Measurements from ENCODE around the gene SCARF2. TPM values are rescaled to one million over a fixed set of nuclear protein-coding genes. Genes with fewer than 3 reads are reported as not detected.
"Not testable (repeated sequence)": the region's sequence is repeated elsewhere in the genome, so short reads cannot be mapped to it uniquely, and the experiment has no call there.

SCARF2 gene, protein sequence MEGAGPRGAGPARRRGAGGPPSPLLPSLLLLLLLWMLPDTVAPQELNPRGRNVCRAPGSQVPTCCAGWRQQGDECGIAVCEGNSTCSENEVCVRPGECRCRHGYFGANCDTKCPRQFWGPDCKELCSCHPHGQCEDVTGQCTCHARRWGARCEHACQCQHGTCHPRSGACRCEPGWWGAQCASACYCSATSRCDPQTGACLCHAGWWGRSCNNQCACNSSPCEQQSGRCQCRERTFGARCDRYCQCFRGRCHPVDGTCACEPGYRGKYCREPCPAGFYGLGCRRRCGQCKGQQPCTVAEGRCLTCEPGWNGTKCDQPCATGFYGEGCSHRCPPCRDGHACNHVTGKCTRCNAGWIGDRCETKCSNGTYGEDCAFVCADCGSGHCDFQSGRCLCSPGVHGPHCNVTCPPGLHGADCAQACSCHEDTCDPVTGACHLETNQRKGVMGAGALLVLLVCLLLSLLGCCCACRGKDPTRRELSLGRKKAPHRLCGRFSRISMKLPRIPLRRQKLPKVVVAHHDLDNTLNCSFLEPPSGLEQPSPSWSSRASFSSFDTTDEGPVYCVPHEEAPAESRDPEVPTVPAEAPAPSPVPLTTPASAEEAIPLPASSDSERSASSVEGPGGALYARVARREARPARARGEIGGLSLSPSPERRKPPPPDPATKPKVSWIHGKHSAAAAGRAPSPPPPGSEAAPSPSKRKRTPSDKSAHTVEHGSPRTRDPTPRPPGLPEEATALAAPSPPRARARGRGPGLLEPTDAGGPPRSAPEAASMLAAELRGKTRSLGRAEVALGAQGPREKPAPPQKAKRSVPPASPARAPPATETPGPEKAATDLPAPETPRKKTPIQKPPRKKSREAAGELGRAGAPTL
- total RNA-seq = 1 to 10 TPM in 1 of 2 experiments, under 1 TPM in 1; 0.76 to 1.2 TPM

DNA sequence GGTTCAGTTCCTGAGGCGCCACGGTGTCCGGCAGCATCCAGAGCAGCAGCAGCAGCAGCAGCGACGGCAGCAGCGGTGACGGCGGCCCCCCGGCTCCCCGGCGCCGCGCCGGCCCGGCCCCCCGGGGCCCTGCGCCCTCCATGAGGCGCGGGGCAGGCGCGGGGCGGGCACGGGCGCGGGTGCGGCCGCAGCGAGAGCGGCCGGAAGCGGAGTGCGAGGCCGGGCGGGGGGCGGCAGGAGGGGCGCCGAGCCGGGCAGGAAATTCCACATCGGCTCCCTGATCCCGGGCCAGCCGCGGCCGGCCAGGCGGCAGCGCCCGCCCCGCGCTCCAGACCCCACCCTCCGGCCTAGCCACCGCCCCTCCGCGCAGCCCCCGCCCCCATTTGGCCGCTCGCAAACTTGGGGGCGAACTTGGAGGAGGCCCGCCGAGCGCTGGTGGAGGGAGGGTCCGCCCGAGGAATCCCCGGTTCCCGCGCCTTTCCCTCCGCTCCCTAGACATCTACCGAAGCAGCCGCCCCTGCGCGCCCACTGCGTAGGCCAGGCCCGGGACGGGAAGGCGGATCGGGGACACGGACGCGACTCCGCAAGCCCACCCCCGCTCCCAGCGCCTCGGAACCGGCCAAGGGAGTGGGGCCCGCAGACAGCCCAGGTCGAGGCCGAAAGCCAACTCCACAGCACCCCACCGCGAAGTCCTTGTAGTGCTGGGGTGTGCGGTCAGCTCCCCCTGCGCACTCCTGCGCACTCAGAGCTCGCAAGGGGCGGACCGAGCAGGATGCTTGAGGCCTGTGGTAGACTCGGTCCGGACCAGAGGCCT lies at the start of gene SCARF2:
TSS of gene SCARF2 (minus strand) at position 213 of the 814 bp plus-strand sequence. CDS start at position 142, 71 bp downstream.
- no peak for DNase-seq
- peaks cover 51% of the 10 kb centered on the region for H3K27me3 Mint-ChIP-seq (ENCODE audit: low read depth)
- ChIA-PET CTCF (no interaction called here), POLR2A (no interaction called here)
- no peak within 1 kb of the TSS for H3K27ac Mint-ChIP-seq
- peaks cover 3% of the 10 kb centered on the region for H3K36me3 Mint-ChIP-seq (ENCODE audit: low read depth)
- peak; percentile 42 for ATAC-seq
- peak within 1 kb of the TSS; percentile 1 for H3K4me3 Mint-ChIP-seq
- H3K9me3 Mint-ChIP-seq (ENCODE audit: insufficient read depth) = no peaks in the 10 kb centered on the region
- peaks cover 16% of the 10 kb centered on the region for H3K4me1 Mint-ChIP-seq (ENCODE audit: low read depth)

DNA sequence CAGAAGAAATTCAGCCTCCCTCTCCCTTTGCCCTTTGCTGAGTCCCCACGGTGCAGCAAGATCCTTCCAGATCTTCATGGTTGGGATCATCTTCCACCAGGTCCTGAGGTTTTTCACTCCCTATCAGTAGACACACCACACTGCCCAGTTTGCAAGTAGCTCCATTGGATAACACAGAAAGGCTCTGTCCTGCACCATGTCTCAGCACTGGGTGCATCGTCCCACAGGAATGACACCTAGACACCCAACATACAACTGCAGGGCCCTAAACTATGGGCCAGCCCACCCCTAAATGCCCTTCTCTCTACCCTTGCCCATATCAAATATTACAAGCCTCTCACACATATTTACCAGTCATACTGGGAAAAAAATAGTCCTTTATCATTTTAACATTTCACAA lies 48.6 kb upstream of the SCARF2 start:
- CTCF ChIA-PET = no interaction called here
- H3K36me3 Mint-ChIP-seq (ENCODE audit: low read depth) = peaks cover 31% of the 10 kb centered on the region
- peaks cover 11% of the 10 kb centered on the region for H3K4me1 Mint-ChIP-seq (ENCODE audit: low read depth)
- no peaks in the 10 kb centered on the region for H3K27me3 Mint-ChIP-seq (ENCODE audit: low read depth)
- ATAC-seq (no peak), DNase-seq (no peak)
- no peak overlapping the region for H3K27ac Mint-ChIP-seq
- POLR2A ChIA-PET = no interaction called here
- no peak overlapping the region for H3K4me3 Mint-ChIP-seq
- no peaks in the 10 kb centered on the region for H3K9me3 Mint-ChIP-seq (ENCODE audit: insufficient read depth)

DNA sequence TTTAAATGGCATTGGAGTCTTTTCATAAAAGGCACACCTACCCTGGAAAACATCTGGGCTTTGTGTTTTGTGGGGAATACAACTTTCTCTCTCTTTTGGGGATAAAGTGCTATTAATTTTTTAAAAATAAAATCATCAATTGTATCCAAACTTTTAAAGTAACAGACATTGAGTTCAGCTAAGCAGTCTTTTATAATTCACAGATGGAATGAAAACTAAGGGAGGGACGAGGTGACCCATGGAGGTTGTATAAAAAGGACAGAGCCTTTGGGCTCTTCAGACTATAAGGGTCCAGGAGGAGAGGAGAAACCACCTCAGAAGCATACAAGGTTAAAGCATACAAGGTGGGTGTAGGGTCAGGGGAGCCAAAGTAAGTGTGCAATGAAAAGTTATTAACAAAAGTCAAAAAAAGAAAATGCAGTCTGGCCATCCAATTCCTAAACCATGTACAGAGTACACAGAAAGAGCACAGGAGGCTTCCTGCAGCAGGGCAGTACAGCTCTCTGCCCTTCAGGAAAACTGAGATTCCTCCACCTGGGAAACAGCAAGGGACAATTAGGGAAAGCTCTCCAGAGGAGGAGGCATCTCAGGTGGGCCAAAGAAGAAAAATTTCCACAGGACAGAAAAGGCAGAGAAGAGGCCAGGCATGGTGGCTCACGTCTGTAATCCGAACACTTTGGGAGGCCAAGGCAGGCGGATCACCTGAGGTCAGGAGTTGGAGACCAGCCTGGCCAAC lies 47.5 kb upstream of the SCARF2 start:
- Mint-ChIP-seq H3K4me1 (ENCODE audit: low read depth) (peaks cover 3% of the 10 kb centered on the region), H3K9me3 (ENCODE audit: insufficient read depth) (no peaks in the 10 kb centered on the region), H3K27me3 (ENCODE audit: low read depth) (no peaks in the 10 kb centered on the region), H3K27ac (no peak overlapping the region), H3K36me3 (ENCODE audit: low read depth) (peaks cover 31% of the 10 kb centered on the region), H3K4me3 (no peak overlapping the region)
- POLR2A ChIA-PET = no interaction called here
- CTCF ChIA-PET = interaction anchor here (1.2 kb wide), 1 partner anchor 67 kb away, joined by 3 read pairs; no protein-coding TSS in a partner anchor
- ATAC-seq (no peak), DNase-seq (no peak)

DNA sequence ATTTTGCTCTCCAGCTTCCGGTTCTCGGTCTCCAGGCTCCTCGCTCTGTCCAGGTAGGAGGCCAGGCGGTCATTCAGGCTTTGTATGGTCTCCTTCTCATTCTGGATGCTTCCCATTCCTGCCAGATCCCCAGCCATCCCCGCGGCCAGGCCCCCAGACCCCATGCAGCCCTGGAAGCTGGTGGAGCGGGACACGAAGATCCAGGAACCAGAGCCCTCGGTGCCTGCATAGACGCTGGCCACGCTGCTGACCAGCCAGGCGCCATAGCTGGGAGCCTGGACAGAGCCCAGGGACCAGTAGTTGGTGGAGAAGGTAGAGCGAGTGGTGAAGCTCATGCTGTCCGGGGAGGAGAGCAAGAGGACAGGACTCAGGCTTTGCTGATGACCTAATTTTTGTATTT lies 46.1 kb upstream of the SCARF2 start:
- Mint-ChIP-seq H3K4me3 (no peak overlapping the region), H3K9me3 (ENCODE audit: insufficient read depth) (no peaks in the 10 kb centered on the region), H3K27ac (no peak overlapping the region), H3K36me3 (ENCODE audit: low read depth) (peaks cover 26% of the 10 kb centered on the region), H3K27me3 (ENCODE audit: low read depth) (no peaks in the 10 kb centered on the region), H3K4me1 (ENCODE audit: low read depth) (peaks cover 6% of the 10 kb centered on the region)
- POLR2A ChIA-PET = interaction anchor here (1.1 kb wide), 1 partner anchor 11 kb away, joined by 3 read pairs; no protein-coding TSS in a partner anchor
- no peak for DNase-seq
- CTCF ChIA-PET = no interaction called here
- no peak for ATAC-seq

DNA sequence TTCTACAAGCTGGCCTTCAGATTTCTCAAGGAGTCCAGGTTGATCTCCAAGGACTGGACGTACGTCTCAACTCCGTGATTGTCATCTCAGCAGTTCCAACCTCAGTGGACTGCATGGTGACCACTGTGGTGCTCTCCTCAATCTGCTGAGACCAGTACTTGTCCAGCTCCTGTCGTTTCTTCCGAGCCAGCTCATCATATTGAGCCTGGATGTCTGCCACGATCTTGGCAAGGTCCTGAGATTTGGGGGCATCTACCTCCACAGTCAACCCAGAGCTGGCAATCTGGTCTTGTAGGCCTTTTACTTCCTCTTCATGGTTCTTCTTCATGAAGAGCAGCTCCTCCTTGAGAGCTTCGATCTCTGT lies 45.5 kb upstream of the SCARF2 start:
- ATAC-seq; H3K4me1 Mint-ChIP-seq (ENCODE audit: low read depth); H3K9me3 Mint-ChIP-seq (ENCODE audit: insufficient read depth); H3K27ac Mint-ChIP-seq; H3K4me3 Mint-ChIP-seq; POLR2A ChIA-PET; DNase-seq; H3K27me3 Mint-ChIP-seq (ENCODE audit: low read depth): not testable (repeated sequence)
- CTCF ChIA-PET = interaction anchor here (0.7 kb wide), 1 partner anchor 19 kb away, joined by 3 read pairs; no protein-coding TSS in a partner anchor
- H3K36me3 Mint-ChIP-seq (ENCODE audit: low read depth) = peaks cover 22% of the 10 kb centered on the region

DNA sequence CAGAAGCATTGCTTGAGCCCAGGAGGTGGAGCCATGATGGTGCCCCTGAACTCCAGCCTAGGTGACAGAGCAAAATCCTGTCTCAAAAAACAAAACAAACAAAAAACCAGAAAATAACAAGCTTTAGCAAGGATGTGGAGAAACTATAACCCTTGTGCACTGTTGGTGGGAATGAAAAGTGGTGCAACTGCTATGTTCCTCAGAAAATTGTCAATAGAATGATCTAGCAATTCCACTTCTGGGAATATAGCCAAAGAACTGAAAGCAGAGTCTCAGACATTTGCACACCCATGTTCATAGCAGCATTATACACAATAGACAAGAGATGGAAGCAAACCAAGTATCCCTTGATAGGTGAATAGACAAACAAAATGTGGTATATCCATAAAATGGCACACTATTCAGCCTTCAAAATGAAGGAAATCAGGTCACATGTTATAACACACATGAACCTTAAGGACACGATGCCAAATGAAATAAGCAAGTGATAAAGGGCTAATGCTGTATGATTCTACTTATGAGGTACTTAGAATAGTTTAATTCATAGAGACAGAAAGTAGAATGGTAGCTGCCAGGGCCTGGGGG lies 42.1 kb upstream of the SCARF2 start:
- CTCF ChIA-PET = interaction anchor here (0.8 to 1.7 kb wide), 2 partner anchors 16 to 62 kb away, joined by 3 to 5 read pairs; no protein-coding TSS in a partner anchor
- Mint-ChIP-seq H3K9me3 (ENCODE audit: insufficient read depth) (no peaks in the 10 kb centered on the region), H3K27me3 (ENCODE audit: low read depth) (no peaks in the 10 kb centered on the region), H3K4me3 (no peak overlapping the region), H3K36me3 (ENCODE audit: low read depth) (peaks cover 14% of the 10 kb centered on the region), H3K4me1 (ENCODE audit: low read depth) (peaks cover 19% of the 10 kb centered on the region), H3K27ac (no peak overlapping the region)
- POLR2A ChIA-PET = no interaction called here
- ATAC-seq (no peak), DNase-seq (no peak)

DNA sequence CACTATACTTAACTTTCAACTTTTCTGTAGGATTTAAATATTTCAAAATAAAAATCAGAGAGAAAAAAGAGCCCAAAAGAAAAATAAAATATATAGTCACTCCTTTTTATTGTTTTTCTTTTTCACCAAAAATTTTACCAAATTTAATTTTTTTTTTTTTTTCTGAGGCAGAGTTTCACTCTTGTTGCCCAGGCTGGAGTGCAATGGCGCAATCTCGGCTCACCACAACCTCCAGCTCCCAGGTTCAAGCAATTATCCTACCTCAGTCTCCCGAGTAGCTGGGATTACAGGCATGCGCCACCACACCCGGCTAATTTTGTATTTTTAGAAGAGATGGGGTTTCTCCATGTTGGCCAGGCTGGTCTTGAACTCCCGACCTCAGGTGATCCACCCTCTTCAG lies 40.4 kb upstream of the SCARF2 start:
- H3K9me3 Mint-ChIP-seq (ENCODE audit: insufficient read depth); ATAC-seq; DNase-seq; H3K4me3 Mint-ChIP-seq; POLR2A ChIA-PET; CTCF ChIA-PET; H3K27me3 Mint-ChIP-seq (ENCODE audit: low read depth); H3K27ac Mint-ChIP-seq; H3K36me3 Mint-ChIP-seq (ENCODE audit: low read depth): not testable (repeated sequence)
- peaks cover 21% of the 10 kb centered on the region for H3K4me1 Mint-ChIP-seq (ENCODE audit: low read depth)

DNA sequence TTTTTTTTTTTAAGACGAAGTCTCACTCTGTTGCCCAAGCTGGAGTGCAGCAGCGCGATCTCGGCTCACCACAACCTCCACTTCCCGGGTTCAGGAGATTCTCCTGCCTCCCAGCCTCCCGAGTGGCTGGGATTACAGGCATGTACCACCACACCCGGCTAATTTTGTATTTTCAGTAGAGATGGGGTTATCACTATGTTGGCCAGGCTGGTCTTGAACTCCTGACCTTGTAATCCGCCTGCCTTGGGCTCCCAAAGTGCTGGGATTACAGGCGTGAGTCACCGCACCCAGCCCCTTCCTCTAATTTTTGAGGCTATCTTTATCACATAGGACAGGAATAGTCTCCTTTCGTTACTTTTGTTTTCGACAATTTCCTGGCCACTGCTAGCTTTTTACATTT lies 37.9 kb upstream of the SCARF2 start:
- CTCF ChIA-PET; H3K27me3 Mint-ChIP-seq (ENCODE audit: low read depth); H3K27ac Mint-ChIP-seq; DNase-seq; H3K9me3 Mint-ChIP-seq (ENCODE audit: insufficient read depth); H3K4me3 Mint-ChIP-seq; ATAC-seq: not testable (repeated sequence)
- POLR2A ChIA-PET = interaction anchor here (1.6 kb wide), 1 partner anchor 19 kb away, joined by 3 read pairs; no protein-coding TSS in a partner anchor
- H3K4me1 Mint-ChIP-seq (ENCODE audit: low read depth) = peaks cover 21% of the 10 kb centered on the region
- peaks cover 10% of the 10 kb centered on the region for H3K36me3 Mint-ChIP-seq (ENCODE audit: low read depth)

DNA sequence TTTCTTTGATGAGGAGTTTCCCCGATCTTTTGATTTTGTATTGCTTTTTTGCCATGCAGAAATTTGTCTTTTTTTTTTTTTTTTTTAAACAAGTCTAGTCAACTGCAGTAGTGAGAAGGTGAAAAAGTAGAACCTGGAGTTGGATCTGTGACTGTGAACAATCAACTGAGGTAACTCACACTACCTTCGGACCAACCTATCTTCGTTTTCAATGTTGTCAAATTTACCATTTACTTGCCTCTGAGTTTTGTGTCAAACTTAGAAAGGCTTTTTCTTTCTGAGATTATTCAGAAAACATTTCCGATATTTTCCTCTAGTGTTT lies 37.5 kb upstream of the SCARF2 start:
- no peak overlapping the region for H3K4me3 Mint-ChIP-seq
- no peaks in the 10 kb centered on the region for H3K27me3 Mint-ChIP-seq (ENCODE audit: low read depth)
- CTCF ChIA-PET = interaction anchor here (1.2 kb wide), 1 partner anchor 12 kb away, joined by 4 read pairs; no protein-coding TSS in a partner anchor

DNA sequence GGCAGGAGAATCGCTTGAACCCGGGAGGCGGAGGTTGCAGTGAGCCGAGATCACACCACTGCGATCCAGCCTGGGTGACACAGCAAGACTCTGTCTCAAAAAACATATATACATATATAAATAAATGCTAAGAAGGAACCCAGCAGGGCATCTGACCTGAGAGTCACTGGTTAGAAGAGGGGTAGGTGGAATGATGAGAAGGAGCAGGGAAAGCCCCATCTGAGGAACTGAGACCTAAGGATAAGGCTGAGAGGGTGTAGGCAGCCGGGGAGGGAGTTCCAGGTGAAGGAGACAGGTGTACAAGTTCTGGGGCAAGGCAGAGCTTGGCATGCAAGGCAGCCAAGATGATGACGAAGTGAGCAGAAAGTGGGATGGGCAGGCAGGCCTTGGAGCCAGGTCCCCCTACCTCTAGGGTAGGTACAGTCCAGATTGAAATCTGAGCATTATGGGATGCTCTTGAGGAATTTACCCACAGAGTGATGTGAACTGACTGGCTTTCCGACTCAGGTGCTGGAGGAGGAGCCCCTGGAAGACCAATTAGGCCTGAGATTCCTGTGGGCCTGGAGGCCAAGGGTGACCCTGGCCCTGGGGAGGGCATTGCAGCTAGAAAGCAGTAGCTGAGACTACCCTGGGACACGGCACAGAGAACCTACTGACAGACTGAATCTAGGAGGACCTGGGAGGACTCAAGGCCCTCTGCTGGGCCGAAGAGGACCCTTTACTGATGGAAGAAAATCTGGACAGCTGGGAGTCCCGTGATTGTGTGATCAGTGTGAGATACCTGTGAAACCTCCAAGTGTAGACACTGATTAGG lies 35.2 kb upstream of the SCARF2 start:
- H3K36me3 Mint-ChIP-seq (ENCODE audit: low read depth) = peaks cover 24% of the 10 kb centered on the region
- H3K4me3 Mint-ChIP-seq = no peak overlapping the region
- H3K9me3 Mint-ChIP-seq (ENCODE audit: insufficient read depth) = no peaks in the 10 kb centered on the region
- CTCF ChIA-PET = interaction anchor here (1.2 kb wide), 1 partner anchor 16 kb away, joined by 4 read pairs; no protein-coding TSS in a partner anchor
- ATAC-seq = no peak
- DNase-seq = no peak
- H3K4me1 Mint-ChIP-seq (ENCODE audit: low read depth) = peaks cover 27% of the 10 kb centered on the region
- no peaks in the 10 kb centered on the region for H3K27me3 Mint-ChIP-seq (ENCODE audit: low read depth)
- POLR2A ChIA-PET = no interaction called here
- H3K27ac Mint-ChIP-seq = peak overlapping the region; percentile 15

More for the DNA sequence above, 37.5 kb upstream of the SCARF2 start:
- DNase-seq (no peak), ATAC-seq (no peak)
- POLR2A ChIA-PET = interaction anchor here (1.6 kb wide), 1 partner anchor 19 kb away, joined by 3 read pairs; no protein-coding TSS in a partner anchor
- peaks cover 13% of the 10 kb centered on the region for H3K36me3 Mint-ChIP-seq (ENCODE audit: low read depth)
- H3K9me3 Mint-ChIP-seq (ENCODE audit: insufficient read depth) = no peaks in the 10 kb centered on the region
- no peak overlapping the region for H3K27ac Mint-ChIP-seq
- H3K4me1 Mint-ChIP-seq (ENCODE audit: low read depth) = peaks cover 20% of the 10 kb centered on the region
